ENCODE results near the gene PPP1R9B.
A peak's percentile ranks its signal among the peaks of the same experiment; 100 is the strongest.

The PPP1R9B gene

DNA sequence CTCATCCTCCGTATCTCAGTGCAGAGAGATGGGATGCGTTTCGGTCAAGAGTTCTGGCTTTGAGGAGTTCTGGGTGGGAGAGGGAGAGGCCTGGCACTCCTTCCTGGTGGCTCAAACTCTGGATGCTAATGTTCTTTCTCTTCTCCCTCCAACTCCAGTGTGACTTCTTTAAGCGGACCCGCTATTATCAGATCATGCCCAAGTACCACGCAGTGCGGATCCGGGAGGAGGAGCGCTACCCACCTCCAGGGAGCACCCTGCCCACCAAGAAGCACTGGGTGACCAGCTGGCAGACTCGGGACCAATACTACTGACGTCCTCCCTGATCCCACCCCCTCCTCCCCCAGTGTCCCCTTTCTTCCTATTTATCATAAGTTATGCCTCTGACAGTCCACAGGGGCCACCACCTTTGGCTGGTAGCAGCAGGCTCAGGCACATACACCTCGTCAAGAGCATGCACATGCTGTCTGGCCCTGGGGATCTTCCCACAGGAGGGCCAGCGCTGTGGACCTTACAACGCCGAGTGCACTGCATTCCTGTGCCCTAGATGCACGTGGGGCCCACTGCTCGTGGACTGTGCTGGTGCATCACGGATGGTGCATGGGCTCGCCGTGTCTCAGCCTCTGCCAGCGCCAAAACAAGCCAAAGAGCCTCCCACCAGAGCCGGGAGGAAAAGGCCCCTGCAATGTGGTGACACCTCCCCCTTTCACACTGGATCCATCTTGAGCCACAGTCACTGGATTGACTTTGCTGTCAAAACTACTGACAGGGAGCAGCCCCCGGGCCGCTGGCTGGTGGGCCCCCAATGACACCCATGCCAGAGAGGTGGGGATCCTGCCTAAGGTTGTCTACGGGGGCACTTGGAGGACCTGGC lies 61.3 kb downstream of the PPP1R9B start:
- DNase-seq (ENCODE audit: low spot score), result no peak

DNA sequence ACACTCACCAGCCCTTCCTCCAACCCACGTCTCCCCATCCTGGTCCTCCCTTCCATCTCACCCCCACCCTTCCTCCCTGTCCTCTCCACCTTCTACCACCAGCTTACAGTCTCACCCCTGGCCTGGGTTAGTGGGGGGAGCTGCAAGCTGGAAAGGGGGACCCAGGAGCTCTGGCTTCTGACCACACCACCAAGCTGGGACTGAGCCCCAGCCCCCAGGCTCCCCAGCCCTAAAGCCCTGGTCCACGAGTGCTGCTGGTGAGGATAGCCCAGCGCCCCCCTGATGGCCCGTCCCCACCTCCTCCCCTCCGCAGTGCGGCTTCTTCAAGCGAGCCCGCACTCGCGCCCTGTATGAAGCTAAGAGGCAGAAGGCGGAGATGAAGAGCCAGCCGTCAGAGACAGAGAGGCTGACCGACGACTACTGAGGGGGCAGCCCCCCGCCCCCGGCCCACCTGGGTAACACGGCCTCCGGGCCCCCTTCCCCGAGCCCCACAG lies 62.5 kb downstream of the PPP1R9B start:
- DNase-seq (ENCODE audit: low spot score), result no peak

DNA sequence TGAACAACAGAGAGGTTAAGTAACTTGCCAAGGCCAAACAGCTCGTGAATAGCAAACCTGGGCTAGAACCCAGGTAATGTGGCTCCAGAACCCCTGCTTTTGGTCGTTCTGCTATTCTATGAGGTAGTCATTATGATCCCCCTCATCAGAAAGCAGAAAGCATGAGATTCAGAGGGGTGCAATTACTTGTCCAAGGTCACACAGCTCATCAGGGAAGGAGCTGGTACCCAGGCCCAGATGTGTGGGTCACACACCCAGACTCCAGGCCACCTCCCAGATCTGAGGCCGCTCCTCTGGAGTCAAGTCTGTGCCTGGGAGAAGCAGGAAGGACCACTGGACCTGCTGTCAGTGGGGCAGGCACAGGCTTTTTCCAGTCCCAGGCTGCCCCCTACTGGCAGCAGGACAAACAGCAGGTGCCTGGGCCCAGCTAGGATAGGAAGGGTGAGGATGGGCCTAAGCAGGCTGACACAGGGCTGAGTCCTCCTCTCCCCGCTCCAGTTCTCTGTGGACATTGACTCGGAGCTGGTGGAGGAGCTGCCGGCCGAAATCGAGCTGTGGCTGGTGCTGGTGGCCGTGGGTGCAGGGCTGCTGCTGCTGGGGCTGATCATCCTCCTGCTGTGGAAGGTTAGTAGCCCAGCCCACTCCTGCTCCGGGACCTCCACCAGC lies 63.1 kb downstream of the PPP1R9B start:
- DNase-seq (ENCODE audit: low spot score), result peak; percentile 87
